HG02973 (cell line): ENCODE results near the gene FAM83G.
"Not testable (repeated sequence)": the region's sequence is repeated elsewhere in the genome, so short reads cannot be mapped to it uniquely, and the experiment has no call there.

ENCODE experiments used
- ATAC-seq: cut with Tn5 transposase; IDR thresholded peaks from one replicate; pipeline ENCODE4 v1.9.1; 2021; ENCODE audit warnings: moderate library complexity; ENCODE audit not compliant: unreplicated experiment

FAM83G gene

GRCh38 chr17:18922596-18922995 lies 82.0 kb downstream of the FAM83G start:
- ATAC-seq: not testable (repeated sequence)

- peak; percentile 65 for ATAC-seq
Observed at GRCh38 chr17:18921912-18922451, 82.6 kb downstream of the FAM83G start.

- no peak for ATAC-seq
Observed at GRCh38 chr17:18921485-18921884, 83.1 kb downstream of the FAM83G start.

- no peak for ATAC-seq
Observed at GRCh38 chr17:18920911-18921441, 83.6 kb downstream of the FAM83G start.

- no peak for ATAC-seq
Observed at GRCh38 chr17:18919963-18920362, 84.6 kb downstream of the FAM83G start.
